Endothelial cell of umbilical vein (primary cell): ENCODE measurements around the gene LINGO4. TPM values are rescaled to one million over a fixed set of nuclear protein-coding genes. Genes with fewer than 3 reads are reported as not detected.

Experiments
- BruUV-seq: library from RNA; stranded (reverse); fragments of 400-500 nt; replicated peaks from 2 replicates; lab custom pipeline; 2021; lab: Mats Ljungman, UMichigan
- CTCF ChIA-PET: fragments of 300-600, 350-600 bp; sonication (Branson Sonifier 250); formaldehyde crosslinking; loops from one replicate; lab custom pipeline; 2021; ENCODE audit warnings: antibody characterized with exemption, inconsistent platforms; lab: Charles Lee
- POLR2A ChIA-PET: fragments of 300-600, 350-600 bp; sonication (Branson Sonifier 250); formaldehyde crosslinking; loops from one replicate; lab custom pipeline; 2021; ENCODE audit warnings: antibody characterized with exemption, inconsistent platforms; lab: Charles Lee
- DNase-seq: peaks from one replicate; pipeline ENCODE4 v3.0.0-alpha.2; 2011; ENCODE audit warnings: low read depth, low spot score
- FAIRE-seq: peaks from 2 replicates; lab custom pipeline; 2011; peaks lifted over from hg19 to GRCh38; lab: Jason Lieb, UNC
- H2AFZ ChIP-seq: 2 replicates; pipeline ENCODE4 v1.6.0; 2012; ENCODE audit warnings: low read depth, low read length, control low read depth, inconsistent platforms
- H3K27ac ChIP-seq: 2 replicates; pipeline ENCODE4 v1.5.1; 2011; ENCODE audit warnings: low read depth, mild to moderate bottlenecking, control low read depth, low read length, moderate library complexity; ENCODE audit not compliant: insufficient read depth
- H3K27me3 ChIP-seq, 2 experiments: 2 replicates each; pipeline versions ENCODE4 v1.6.0 to v1.6.1; 2011; ENCODE audit warnings: low read length in 2 of 2, mixed read lengths in 1 of 2; ENCODE audit not compliant: control insufficient read depth in 2 of 2, insufficient read depth in 2 of 2
- H3K36me3 ChIP-seq, 2 experiments: 2 replicates in 1 of 2; 3 replicates in 1 of 2; pipeline ENCODE4 v1.5.1; 2011; ENCODE audit warnings: low read length in 2 of 2, mild to moderate bottlenecking in 1 of 2, moderate library complexity in 1 of 2; ENCODE audit not compliant: control insufficient read depth in 2 of 2, insufficient read depth in 2 of 2; ENCODE audit errors: extremely low read depth in 1 of 2
- H3K4me1 ChIP-seq: 3 replicates; pipeline ENCODE4 v1.5.1; 2011; ENCODE audit warnings: mild to moderate bottlenecking, low read length; ENCODE audit not compliant: control insufficient read depth, insufficient read depth; ENCODE audit errors: extremely low read depth
- H3K4me2 ChIP-seq: 2 replicates; pipeline ENCODE4 v1.6.1; 2011; ENCODE audit warnings: low read length, control low read depth, mixed read lengths; ENCODE audit not compliant: insufficient read depth
- H3K4me3 ChIP-seq, 3 experiments: fragments of 200-600 bp in 1 of 3; sonication (generic), shearing (Covaris generic) in 1 of 3; replicated peaks in 1 of 3; 2 replicates each; pipeline ENCODE4 v1.5.1; 2011 to 2016; ENCODE audit warnings: control low read depth in 3 of 3, low read length in 3 of 3, mild to moderate bottlenecking in 2 of 3, inconsistent platforms in 1 of 3, low read depth in 1 of 3, moderate library complexity in 1 of 3; ENCODE audit not compliant: insufficient read depth in 1 of 3
- H3K79me2 ChIP-seq: 2 replicates; pipeline ENCODE4 v1.6.0; 2012; ENCODE audit warnings: low read length, inconsistent platforms; ENCODE audit not compliant: control insufficient read depth, insufficient read depth
- H3K9ac ChIP-seq: replicated peaks from 2 replicates; pipeline ENCODE3; 2011; ENCODE audit warnings: low read length, control low read depth; ENCODE audit not compliant: insufficient read depth; ENCODE audit errors: extremely low read depth
- H3K9me1 ChIP-seq: replicated peaks from 3 replicates; pipeline ENCODE4 v1.6.0; 2011; ENCODE audit warnings: mild to moderate bottlenecking, low read length; ENCODE audit not compliant: control insufficient read depth, insufficient read depth; ENCODE audit errors: extremely low read depth
- H3K9me3 ChIP-seq: replicated peaks from 2 replicates; pipeline ENCODE4 v1.5.1; 2012; ENCODE audit warnings: low read length, inconsistent platforms; ENCODE audit not compliant: control insufficient read depth, insufficient read depth
- H4K20me1 ChIP-seq: replicated peaks from 2 replicates; pipeline ENCODE3; 2011; ENCODE audit warnings: mild to moderate bottlenecking, low read length; ENCODE audit not compliant: control insufficient read depth, insufficient read depth; ENCODE audit errors: extremely low read depth
- CTCF ChIP-seq, 2 donors: IDR thresholded peaks; 1 replicate in 1 of 2; 2 replicates in 1 of 2; pipeline ENCODE4 v1.5.1; 2011; ENCODE audit warnings: low read length in 2 of 2, mild to moderate bottlenecking in 2 of 2, moderate library complexity in 2 of 2, control low read depth in 1 of 2, inconsistent platforms in 1 of 2, low read depth in 1 of 2; ENCODE audit not compliant: insufficient read depth in 1 of 2; ENCODE audit errors: extremely low read depth in 1 of 2
- EZH2 ChIP-seq: IDR thresholded peaks from 2 replicates; pipeline ENCODE4 v1.6.1; 2012; ENCODE audit warnings: borderline replicate concordance, low read depth, mild to moderate bottlenecking, moderate library complexity, low read length, inconsistent platforms; ENCODE audit not compliant: severe bottlenecking
- FOS ChIP-seq: IDR thresholded peaks from 2 replicates; pipeline ENCODE4 v1.6.1; 2011; ENCODE audit warnings: mild to moderate bottlenecking, low read length, moderate library complexity, borderline replicate concordance; ENCODE audit not compliant: insufficient read depth
- GATA2 ChIP-seq: IDR thresholded peaks from 2 replicates; pipeline ENCODE4 v1.7.0; 2011; ENCODE audit warnings: low read depth, mild to moderate bottlenecking, moderate library complexity, mixed read lengths, low read length; ENCODE audit not compliant: insufficient read length, insufficient read depth
- JUN ChIP-seq: IDR thresholded peaks from 2 replicates; pipeline ENCODE4 v1.6.1; 2011; ENCODE audit warnings: borderline replicate concordance, low read depth; ENCODE audit not compliant: insufficient read length, insufficient read depth
- MAX ChIP-seq: IDR thresholded peaks from 2 replicates; pipeline ENCODE4 v1.6.1; 2011; ENCODE audit not compliant: insufficient read depth, insufficient read length
- MYC ChIP-seq: IDR thresholded peaks from one replicate; pipeline ENCODE4 v1.6.1; 2011; ENCODE audit warnings: mild to moderate bottlenecking, low read depth, low read length
- POLR2A ChIP-seq: IDR thresholded peaks from 2 replicates; pipeline ENCODE4 v1.6.1; 2012; ENCODE audit warnings: low read depth, mild to moderate bottlenecking, control low read depth, low read length
- POLR2AphosphoS5 ChIP-seq: IDR thresholded peaks from 2 replicates; pipeline ENCODE4 v1.6.1; 2012; ENCODE audit warnings: low read depth, mild to moderate bottlenecking, control low read depth, low read length, moderate library complexity; ENCODE audit not compliant: insufficient read depth
- dilution Hi-C: fragments of 300-500 bp; cut with MboI; formaldehyde crosslinking; loops from one replicate; pipeline ENCODE4 v1.15.0; 2019; ENCODE audit warnings: low sequenced_read_pairs; ENCODE audit not compliant: extremely low pct_ligation_motif_present
- intact Hi-C: fragments of 100-400 bp; cut with micrococcal nuclease; formaldehyde crosslinking; loops from one replicate; pipeline ENCODE4 v1.10.0; 2022
- polyA plus RNA-seq, 4 experiments: library from polyadenylated mRNA; depleted of rRNA in 3 of 4; stranded (reverse) in 3 of 4; unstranded in 1 of 4; fragments of >200 nt; gene quantifications; 2 replicates each; pipeline versions ENCODE4 v1.2.1 to v1.2.3, GENCODE V29; 2011 to 2012; ENCODE audit warnings: missing spikeins in 1 of 4
- total RNA-seq: library from RNA; stranded (reverse); gene quantifications from 2 replicates; pipeline ENCODE4 v1.2.3, GENCODE V29; 2021

The LINGO4 gene
- total and polyA plus RNA-seq, 2 donors (not counting 3 experiments of a cell fraction or from before 2014, with no cell fraction given): not detected

- no peak overlapping the region for H3K4me2 ChIP-seq
- FAIRE-seq: no peak
- no peak overlapping the region for H3K4me3 ChIP-seq
- H3K4me1 ChIP-seq: no peaks in the 10 kb centered on the region
- dilution Hi-C loops: no loop called here
- no peak overlapping the region for H3K27ac ChIP-seq
- H3K9ac ChIP-seq: no peak overlapping the region
- H3K79me2 ChIP-seq: no peaks in the 10 kb centered on the region
- no peaks in the 10 kb centered on the region for H3K36me3 ChIP-seq
- no TSS peak for BruUV-seq
- no peaks in the 10 kb centered on the region for H3K9me1 ChIP-seq
- TF ChIP-seq CTCF (IDR thresholded peaks at IDR 0.05; ENCODE audit: extremely low read depth in 1 of 2, insufficient read depth in 1 of 2, low read depth in 1 of 2, low read length in 2 of 2): no peak
- TF ChIP-seq POLR2AphosphoS5: no peak
- TF ChIP-seq EZH2: no peak
- TF ChIP-seq FOS: no peak
- TF ChIP-seq GATA2: no peak
- TF ChIP-seq MYC: no peak
- TF ChIP-seq JUN: no peak
- no peak for TF ChIP-seq POLR2A
- TF ChIP-seq MAX: no peak
- peaks cover 7 to 8% of the 10 kb centered on the region in 2 experiments for H3K27me3 ChIP-seq
- no peaks in the 10 kb centered on the region for H4K20me1 ChIP-seq
- POLR2A ChIA-PET: no interaction called here
- no peaks in the 10 kb centered on the region for H3K9me3 ChIP-seq
- H2AFZ ChIP-seq: no peak overlapping the region
- DNase-seq: no peak
- CTCF ChIA-PET: interaction anchor here (1.3 to 2.6 kb wide), 2 partner anchors 11 to 16 kb away, joined by 3 to 7 read pairs; no protein-coding TSS in a partner anchor
- intact Hi-C loops: no loop called here
These were observed 3.9 kb downstream of the LINGO4 start for GRCh38 chr1:151801310-151801820.
